Liver (tissue), 9 donors: ENCODE data around the gene MAN1C1. TPM values are rescaled to one million over a fixed set of nuclear protein-coding genes. Genes with fewer than 3 reads are reported as not detected.

Experiments
- DNase-seq: peaks from one replicate; pipeline ENCODE4 v3.0.0-alpha.2; 2017; ENCODE audit warnings: low spot score
- H3K27ac ChIP-seq, 2 donors: one replicate each; pipeline ENCODE4 v1.7.0; 2013; ENCODE audit warnings: inconsistent platforms in 2 of 2, low read length in 2 of 2, control low read depth in 1 of 2, low read depth in 1 of 2, mild to moderate bottlenecking in 1 of 2
- H3K27me3 ChIP-seq, 4 donors: one replicate each; pipeline versions ENCODE4 v1.6.1 to v1.7.0; 2013; ENCODE audit warnings: low read length in 3 of 4, inconsistent platforms in 1 of 4, mild to moderate bottlenecking in 1 of 4, moderate library complexity in 1 of 4; ENCODE audit not compliant: control insufficient read depth in 4 of 4, insufficient read depth in 4 of 4
- H3K36me3 ChIP-seq, 4 donors: one replicate each; pipeline versions ENCODE4 v1.6.1 to v1.7.0; 2013; ENCODE audit warnings: low read length in 3 of 4, mild to moderate bottlenecking in 3 of 4, low read depth in 1 of 4, moderate library complexity in 1 of 4; ENCODE audit not compliant: control insufficient read depth in 4 of 4, insufficient read depth in 3 of 4
- H3K4me1 ChIP-seq, 4 donors: one replicate each; pipeline versions ENCODE4 v1.6.1 to v1.7.0; 2013; ENCODE audit warnings: low read length in 3 of 4, mild to moderate bottlenecking in 3 of 4, moderate library complexity in 1 of 4; ENCODE audit not compliant: control insufficient read depth in 4 of 4, insufficient read depth in 4 of 4
- H3K4me3 ChIP-seq, 3 donors: one replicate each; pipeline versions ENCODE4 v1.6.1 to v1.7.0; 2013; ENCODE audit warnings: low read length in 3 of 3, control low read depth in 1 of 3, low read depth in 1 of 3, mild to moderate bottlenecking in 1 of 3
- H3K9ac ChIP-seq, 2 donors: one replicate each; pipeline ENCODE4 v1.7.0; 2013; ENCODE audit warnings: low read length in 2 of 2, mild to moderate bottlenecking in 2 of 2, moderate library complexity in 2 of 2, control low read depth in 1 of 2, low read depth in 1 of 2
- H3K9me3 ChIP-seq, 4 donors: one replicate each; pipeline versions ENCODE4 v1.6.1 to v1.7.0; 2013; ENCODE audit warnings: low read length in 3 of 4; ENCODE audit not compliant: control insufficient read depth in 4 of 4
- EGR1 ChIP-seq, 2 donors: IDR thresholded peaks; 2 replicates each; pipeline ENCODE4 v1.6.1; 2016 to 2018; ENCODE audit warnings: antibody characterized with exemption in 2 of 2, low read depth in 2 of 2
- FOXA1 ChIP-seq: IDR thresholded peaks from 2 replicates; pipeline ENCODE4 v1.6.1; 2016; ENCODE audit warnings: antibody characterized with exemption
- GABPA ChIP-seq, 2 donors: IDR thresholded peaks in 1 of 2; conservative IDR thresholded peaks in 1 of 2; 2 replicates each; pipeline ENCODE4 v1.6.1; 2016; ENCODE audit warnings: antibody characterized with exemption in 2 of 2, mild to moderate bottlenecking in 1 of 2, moderate library complexity in 1 of 2
- HNF4A ChIP-seq, 2 donors: conservative IDR thresholded peaks; 2 replicates each; pipeline ENCODE4 v1.6.1; 2016; ENCODE audit warnings: antibody characterized with exemption in 2 of 2, mild to moderate bottlenecking in 2 of 2
- HNF4G ChIP-seq: IDR thresholded peaks from 2 replicates; pipeline ENCODE4 v1.6.1; 2016; ENCODE audit warnings: antibody characterized with exemption
- JUND ChIP-seq, 2 donors: IDR thresholded peaks; 2 replicates each; pipeline ENCODE4 v1.6.1; 2016; ENCODE audit warnings: antibody characterized with exemption in 2 of 2
- NR2F2 ChIP-seq: IDR thresholded peaks from 2 replicates; pipeline ENCODE4 v1.6.1; 2016; ENCODE audit warnings: antibody characterized with exemption
- RAD21 ChIP-seq, 2 donors: IDR thresholded peaks; 2 replicates each; pipeline ENCODE4 v1.6.1; 2016; ENCODE audit warnings: antibody characterized with exemption in 2 of 2, mild to moderate bottlenecking in 2 of 2
- SP1 ChIP-seq: IDR thresholded peaks from 2 replicates; pipeline ENCODE4 v1.6.1; 2018; ENCODE audit warnings: antibody characterized with exemption, mild to moderate bottlenecking
- TAF1 ChIP-seq: conservative IDR thresholded peaks from 2 replicates; pipeline ENCODE4 v1.6.1; 2016; ENCODE audit warnings: antibody characterized with exemption, mild to moderate bottlenecking
- YY1 ChIP-seq: IDR thresholded peaks from 2 replicates; pipeline ENCODE4 v1.6.1; 2016; ENCODE audit warnings: antibody characterized with exemption, mild to moderate bottlenecking
- WGBS: extraction: QIAGEN DNeasy Blood & Tissue Kit; methylation state at CpG from one replicate; pipeline ENCODE4 v1.1.7; 2013; 5-methylcytosine and 5-hydroxymethylcytosine counted together
- polyA plus RNA-seq, 2 donors: library from polyadenylated mRNA; stranded (reverse) in 1 of 2; unstranded in 1 of 2; fragments of 200-250 nt in 1 of 2; fragments of >200 nt in 1 of 2; fragmentation: Nextera tagmentation in 1 of 2; extraction: Ambion mirVana in 1 of 2; gene quantifications; one replicate each; pipeline versions ENCODE4 v1.2.1 to v1.2.3, GENCODE V29; 2013 to 2015
- total RNA-seq, 2 donors: library from RNA; depleted of rRNA; stranded (reverse); fragments of >200 nt; gene quantifications; one replicate each; pipeline ENCODE4 v1.2.3, GENCODE V29; 2014
- TF ChIP-seq, protein P1 (sequence below): IDR thresholded peaks from 2 replicates; pipeline ENCODE4 v1.6.1; 2016; ENCODE audit warnings: antibody characterized with exemption
- TF ChIP-seq, protein P2 (sequence below): IDR thresholded peaks from 2 replicates; pipeline ENCODE4 v1.6.1; 2016; ENCODE audit warnings: antibody characterized with exemption
- TF ChIP-seq, protein P3 (sequence below): IDR thresholded peaks from 2 replicates; pipeline ENCODE4 v1.6.1; 2016; ENCODE audit warnings: antibody characterized with exemption, mild to moderate bottlenecking
- TF ChIP-seq, protein P4 (sequence below): fragments of 150-350 bp; IDR thresholded peaks from 2 replicates; pipeline ENCODE4 v1.5.1; 2017; ENCODE audit warnings: improper control_type of control experiment, low read depth, low read length; ENCODE audit not compliant: missing input control
- TF ChIP-seq, protein P5 (sequence below): IDR thresholded peaks from 2 replicates; pipeline ENCODE4 v1.6.1; 2016; ENCODE audit warnings: antibody characterized with exemption
- donor health status: healthy.
- donor health status: healthy.
- donor health status: healthy.
- donor health status: healthy.
- donor health status: healthy.

MAN1C1 gene
- total and polyA plus RNA-seq, 4 donors = 6.3 to 16.0 (median 8.1) TPM

DNA sequence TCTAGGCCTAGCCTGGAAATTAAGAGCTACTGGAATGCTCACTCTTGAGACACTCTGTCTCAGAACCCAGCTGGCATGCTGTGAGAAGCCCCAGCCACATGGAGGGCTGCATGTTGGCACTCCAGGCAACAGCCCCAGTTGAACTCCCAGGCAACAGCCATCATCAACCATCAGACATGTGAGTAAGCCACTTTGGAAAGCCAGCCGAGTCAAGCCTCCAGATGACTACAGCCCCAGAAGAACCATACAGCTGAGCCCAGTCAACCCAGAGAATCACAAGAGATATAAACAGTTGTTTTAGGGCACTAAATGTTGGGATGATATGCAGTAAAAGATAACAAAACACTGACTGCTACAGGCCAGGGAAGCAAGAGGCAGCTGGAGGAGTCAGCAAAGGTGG lies 17.7 kb upstream of the MAN1C1 start:
- no peak for TF ChIP-seq SP1
- TF ChIP-seq HNF4A (conservative IDR thresholded peaks at IDR 0.05) = no peak
- TF ChIP-seq TAF1 = no peak
- TF ChIP-seq, protein P1, sequence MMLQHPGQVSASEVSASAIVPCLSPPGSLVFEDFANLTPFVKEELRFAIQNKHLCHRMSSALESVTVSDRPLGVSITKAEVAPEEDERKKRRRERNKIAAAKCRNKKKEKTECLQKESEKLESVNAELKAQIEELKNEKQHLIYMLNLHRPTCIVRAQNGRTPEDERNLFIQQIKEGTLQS = no peak
- no peak for TF ChIP-seq GABPA (IDR thresholded peaks at IDR 0.05 in 1 of 2, conservative IDR thresholded peaks at IDR 0.05 in 1 of 2)
- no peak for TF ChIP-seq FOXA1
- no peak for TF ChIP-seq YY1
- TF ChIP-seq, protein P2, sequence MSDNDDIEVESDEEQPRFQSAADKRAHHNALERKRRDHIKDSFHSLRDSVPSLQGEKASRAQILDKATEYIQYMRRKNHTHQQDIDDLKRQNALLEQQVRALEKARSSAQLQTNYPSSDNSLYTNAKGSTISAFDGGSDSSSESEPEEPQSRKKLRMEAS = no peak
- TF ChIP-seq, protein P3, sequence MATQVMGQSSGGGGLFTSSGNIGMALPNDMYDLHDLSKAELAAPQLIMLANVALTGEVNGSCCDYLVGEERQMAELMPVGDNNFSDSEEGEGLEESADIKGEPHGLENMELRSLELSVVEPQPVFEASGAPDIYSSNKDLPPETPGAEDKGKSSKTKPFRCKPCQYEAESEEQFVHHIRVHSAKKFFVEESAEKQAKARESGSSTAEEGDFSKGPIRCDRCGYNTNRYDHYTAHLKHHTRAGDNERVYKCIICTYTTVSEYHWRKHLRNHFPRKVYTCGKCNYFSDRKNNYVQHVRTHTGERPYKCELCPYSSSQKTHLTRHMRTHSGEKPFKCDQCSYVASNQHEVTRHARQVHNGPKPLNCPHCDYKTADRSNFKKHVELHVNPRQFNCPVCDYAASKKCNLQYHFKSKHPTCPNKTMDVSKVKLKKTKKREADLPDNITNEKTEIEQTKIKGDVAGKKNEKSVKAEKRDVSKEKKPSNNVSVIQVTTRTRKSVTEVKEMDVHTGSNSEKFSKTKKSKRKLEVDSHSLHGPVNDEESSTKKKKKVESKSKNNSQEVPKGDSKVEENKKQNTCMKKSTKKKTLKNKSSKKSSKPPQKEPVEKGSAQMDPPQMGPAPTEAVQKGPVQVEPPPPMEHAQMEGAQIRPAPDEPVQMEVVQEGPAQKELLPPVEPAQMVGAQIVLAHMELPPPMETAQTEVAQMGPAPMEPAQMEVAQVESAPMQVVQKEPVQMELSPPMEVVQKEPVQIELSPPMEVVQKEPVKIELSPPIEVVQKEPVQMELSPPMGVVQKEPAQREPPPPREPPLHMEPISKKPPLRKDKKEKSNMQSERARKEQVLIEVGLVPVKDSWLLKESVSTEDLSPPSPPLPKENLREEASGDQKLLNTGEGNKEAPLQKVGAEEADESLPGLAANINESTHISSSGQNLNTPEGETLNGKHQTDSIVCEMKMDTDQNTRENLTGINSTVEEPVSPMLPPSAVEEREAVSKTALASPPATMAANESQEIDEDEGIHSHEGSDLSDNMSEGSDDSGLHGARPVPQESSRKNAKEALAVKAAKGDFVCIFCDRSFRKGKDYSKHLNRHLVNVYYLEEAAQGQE = no peak
- no peak for TF ChIP-seq EGR1 (IDR thresholded peaks at IDR 0.05; ENCODE audit: low read depth in 2 of 2)
- TF ChIP-seq HNF4G = no peak
- TF ChIP-seq JUND (IDR thresholded peaks at IDR 0.05) = no peak
- no peak for TF ChIP-seq NR2F2
- no peak for TF ChIP-seq RAD21 (IDR thresholded peaks at IDR 0.05)
- TF ChIP-seq, protein P4, sequence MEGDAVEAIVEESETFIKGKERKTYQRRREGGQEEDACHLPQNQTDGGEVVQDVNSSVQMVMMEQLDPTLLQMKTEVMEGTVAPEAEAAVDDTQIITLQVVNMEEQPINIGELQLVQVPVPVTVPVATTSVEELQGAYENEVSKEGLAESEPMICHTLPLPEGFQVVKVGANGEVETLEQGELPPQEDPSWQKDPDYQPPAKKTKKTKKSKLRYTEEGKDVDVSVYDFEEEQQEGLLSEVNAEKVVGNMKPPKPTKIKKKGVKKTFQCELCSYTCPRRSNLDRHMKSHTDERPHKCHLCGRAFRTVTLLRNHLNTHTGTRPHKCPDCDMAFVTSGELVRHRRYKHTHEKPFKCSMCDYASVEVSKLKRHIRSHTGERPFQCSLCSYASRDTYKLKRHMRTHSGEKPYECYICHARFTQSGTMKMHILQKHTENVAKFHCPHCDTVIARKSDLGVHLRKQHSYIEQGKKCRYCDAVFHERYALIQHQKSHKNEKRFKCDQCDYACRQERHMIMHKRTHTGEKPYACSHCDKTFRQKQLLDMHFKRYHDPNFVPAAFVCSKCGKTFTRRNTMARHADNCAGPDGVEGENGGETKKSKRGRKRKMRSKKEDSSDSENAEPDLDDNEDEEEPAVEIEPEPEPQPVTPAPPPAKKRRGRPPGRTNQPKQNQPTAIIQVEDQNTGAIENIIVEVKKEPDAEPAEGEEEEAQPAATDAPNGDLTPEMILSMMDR = no peak
- TF ChIP-seq, protein P5, sequence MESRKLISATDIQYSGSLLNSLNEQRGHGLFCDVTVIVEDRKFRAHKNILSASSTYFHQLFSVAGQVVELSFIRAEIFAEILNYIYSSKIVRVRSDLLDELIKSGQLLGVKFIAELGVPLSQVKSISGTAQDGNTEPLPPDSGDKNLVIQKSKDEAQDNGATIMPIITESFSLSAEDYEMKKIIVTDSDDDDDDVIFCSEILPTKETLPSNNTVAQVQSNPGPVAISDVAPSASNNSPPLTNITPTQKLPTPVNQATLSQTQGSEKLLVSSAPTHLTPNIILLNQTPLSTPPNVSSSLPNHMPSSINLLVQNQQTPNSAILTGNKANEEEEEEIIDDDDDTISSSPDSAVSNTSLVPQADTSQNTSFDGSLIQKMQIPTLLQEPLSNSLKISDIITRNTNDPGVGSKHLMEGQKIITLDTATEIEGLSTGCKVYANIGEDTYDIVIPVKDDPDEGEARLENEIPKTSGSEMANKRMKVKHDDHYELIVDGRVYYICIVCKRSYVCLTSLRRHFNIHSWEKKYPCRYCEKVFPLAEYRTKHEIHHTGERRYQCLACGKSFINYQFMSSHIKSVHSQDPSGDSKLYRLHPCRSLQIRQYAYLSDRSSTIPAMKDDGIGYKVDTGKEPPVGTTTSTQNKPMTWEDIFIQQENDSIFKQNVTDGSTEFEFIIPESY = no peak
- H3K9ac ChIP-seq = no peak overlapping the region
- no peak for DNase-seq
- peaks cover 0 to 4% (median 2%) of the 10 kb centered on the region in 4 donors for H3K4me1 ChIP-seq
- H3K36me3 ChIP-seq = no peaks in the 10 kb centered on the region
- WGBS = 98% methylated on average over 1 of the region's 1 CpG
- no peaks in the 10 kb centered on the region for H3K27me3 ChIP-seq
- H3K27ac ChIP-seq = no peak overlapping the region
- peaks cover 0 to 2% (median 0%) of the 10 kb centered on the region in 4 donors for H3K9me3 ChIP-seq
- H3K4me3 ChIP-seq = no peak overlapping the region
